ENCODE results near the gene HOXD10.

Gene HOXD10

DNA sequence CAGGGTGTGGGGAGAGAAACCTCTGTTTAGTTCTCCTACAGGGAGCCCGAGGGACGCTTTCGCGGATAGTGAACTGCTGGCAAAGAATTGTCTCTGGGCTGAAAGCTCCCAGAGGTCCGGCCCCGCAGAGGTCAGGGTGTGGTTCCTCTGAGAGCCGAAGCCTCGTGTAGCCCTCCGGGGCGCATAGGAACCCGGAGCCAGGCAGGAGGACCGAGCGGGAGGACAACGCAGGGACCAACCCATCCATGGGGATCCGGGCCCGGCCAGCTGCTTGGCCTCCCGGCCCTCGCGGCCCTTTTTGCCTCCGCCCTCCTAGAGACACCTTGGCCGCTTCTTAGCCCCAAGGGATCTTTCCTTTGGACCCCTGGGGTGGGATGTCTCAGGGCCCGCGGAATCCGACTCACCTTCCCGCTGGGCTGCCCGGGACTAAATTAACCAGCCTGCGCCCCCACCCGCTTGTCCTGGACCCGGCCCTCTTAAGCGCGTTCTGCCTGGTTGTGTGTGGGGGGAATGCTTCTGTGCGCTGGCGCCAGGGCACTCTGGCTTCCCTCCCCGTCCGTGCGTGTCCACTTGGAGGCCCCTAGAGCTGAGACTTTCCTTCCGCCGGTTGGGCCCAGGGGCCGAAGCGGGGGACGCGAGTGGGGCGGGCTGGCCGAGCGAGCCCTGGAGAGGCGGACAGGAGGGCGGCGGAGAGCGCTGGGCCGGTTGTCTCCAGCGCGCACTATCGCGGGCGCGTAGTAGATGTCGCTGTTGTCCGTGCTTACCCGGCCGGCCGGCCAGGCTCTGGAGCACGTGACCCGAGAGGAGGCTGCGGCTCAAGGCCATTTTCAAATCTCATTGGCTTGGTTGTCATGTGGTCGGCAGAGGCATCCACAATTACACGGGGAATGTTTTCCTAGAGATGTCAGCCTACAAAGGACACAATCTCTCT lies at the start of gene HOXD10:
Gene HOXD10 (plus strand): TSS at position 896 of the 931 bp plus-strand sequence. CDS start 56 bp downstream, outside the sequence.
- DNase-seq, result peak; percentile 74 to 82

DNA sequence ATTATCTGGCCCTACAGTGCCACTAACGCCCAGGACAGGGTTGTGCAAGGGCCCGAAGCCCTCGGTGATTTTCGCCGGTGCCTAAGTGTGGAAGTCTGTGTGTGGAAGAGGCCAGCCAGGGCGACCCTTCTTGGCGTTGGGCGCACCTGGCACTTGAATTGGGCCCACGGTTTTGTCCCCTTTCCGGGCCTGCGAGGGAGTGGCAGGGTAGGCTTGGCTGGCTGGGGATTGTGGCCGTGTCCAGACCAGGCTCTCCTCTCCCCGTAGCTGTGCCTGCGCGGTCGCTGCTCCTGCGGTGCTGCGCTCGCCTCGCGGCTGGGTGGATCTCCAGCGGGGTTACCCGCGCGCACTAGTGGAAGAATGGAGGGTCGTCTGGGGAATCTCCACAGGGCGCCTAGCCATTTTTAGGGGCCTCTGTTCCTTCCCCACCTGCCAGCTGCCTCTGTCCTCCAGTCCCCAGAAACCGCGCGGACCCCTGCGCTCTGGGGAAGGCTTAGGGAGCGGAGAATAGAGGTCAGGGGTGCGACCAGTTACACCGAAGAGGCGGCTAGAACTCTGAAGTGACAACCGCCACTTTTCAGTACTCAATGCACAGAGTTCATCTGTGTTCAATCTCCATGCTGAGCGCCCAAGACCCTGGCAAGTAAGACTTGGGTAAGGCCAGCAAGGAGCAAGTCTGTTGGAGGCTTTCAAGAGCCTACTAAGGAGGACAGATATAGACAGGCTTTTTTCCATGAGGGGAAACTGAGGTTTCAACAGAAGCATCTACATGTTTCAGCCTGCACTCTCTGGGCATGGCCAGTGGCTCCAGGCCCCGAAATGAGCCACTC lies 48.8 kb upstream of the HOXD10 start:
- DNase-seq, result no peak

DNA sequence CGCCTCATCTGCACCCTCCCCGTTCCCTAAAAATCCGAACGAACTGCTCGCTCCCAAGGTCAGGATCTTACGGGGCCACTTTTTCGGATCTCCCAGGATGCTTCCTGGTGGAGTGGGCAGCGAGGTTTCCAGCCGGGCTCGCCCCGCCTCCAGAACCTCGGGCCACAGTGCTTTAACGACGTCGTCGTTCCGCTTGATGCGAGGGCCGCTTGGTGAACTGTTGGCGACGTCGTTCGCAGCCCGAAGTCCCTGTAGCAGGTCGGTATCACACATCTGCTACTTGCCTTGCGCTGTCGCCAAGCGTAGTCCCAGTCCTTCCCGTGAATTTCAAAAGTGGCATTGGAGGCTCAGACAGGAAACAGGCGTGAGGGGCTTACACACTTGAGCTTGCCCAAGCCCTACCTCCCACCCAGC lies 48.2 kb upstream of the HOXD10 start:
- DNase-seq, result no peak

DNA sequence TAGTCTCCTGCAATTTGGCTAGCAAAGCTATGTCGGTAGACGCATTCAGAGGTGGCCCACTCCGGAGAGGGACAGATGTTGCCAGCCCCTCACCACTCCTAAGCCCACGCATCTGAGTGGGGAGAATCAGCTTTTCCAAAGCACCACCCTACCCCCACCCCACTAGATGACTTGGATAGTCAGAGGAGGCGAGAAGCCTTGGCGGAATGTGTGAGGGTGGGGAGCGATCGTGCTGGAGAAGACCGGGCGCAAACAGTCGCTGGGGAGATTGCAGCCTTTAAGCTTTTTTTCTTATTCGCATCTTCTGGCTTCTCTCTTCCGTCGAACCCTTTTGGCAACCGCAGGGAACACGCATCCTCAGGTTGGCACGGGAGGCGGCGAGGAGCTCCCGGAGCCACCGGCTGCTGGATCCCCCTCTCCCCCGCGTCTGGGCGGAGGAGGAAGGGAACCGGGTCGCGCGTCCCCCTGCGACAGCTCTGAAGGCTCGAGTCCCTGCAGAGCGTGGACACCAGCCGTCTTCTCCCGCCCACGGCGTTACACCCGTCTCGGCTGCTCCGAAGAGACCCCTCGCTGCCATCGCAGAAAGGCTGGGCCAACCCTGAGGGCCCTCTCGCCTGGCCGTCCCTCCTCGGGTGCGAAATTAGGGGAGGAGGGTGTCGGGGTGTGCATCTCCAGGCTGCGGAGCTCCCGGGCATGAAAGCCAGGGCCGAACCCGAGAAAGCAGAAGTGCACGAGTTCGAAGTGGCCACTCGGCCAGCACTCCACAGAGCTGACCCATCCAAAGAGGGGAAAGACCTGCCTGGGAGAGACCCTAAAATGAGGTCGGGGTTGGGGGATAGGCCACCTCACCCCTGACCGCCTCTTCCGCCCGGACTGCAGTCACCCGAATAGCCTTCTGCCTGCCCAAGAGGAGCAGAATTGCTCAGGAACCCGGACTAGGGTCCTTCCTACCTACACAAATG lies 45.0 kb upstream of the HOXD10 start:
- DNase-seq, result no peak

DNA sequence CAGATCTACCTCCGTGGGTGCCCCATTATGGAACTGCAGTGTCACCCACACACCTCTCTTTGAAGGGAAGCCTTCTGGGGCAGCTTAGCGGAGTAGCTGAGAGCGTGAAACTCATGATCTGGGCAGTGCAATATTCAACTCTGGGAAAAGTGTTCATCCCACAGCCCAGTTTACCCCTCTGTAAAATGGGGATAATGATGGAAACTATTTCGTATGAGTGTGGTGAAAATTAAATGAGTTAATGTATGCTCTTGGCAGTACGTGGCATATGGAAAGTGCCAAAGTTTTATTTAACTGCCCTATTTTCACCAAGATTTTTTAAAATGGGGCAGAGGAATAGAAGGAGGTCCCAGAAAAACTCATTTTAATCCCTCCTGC lies 44.3 kb upstream of the HOXD10 start:
- DNase-seq, result no peak

DNA sequence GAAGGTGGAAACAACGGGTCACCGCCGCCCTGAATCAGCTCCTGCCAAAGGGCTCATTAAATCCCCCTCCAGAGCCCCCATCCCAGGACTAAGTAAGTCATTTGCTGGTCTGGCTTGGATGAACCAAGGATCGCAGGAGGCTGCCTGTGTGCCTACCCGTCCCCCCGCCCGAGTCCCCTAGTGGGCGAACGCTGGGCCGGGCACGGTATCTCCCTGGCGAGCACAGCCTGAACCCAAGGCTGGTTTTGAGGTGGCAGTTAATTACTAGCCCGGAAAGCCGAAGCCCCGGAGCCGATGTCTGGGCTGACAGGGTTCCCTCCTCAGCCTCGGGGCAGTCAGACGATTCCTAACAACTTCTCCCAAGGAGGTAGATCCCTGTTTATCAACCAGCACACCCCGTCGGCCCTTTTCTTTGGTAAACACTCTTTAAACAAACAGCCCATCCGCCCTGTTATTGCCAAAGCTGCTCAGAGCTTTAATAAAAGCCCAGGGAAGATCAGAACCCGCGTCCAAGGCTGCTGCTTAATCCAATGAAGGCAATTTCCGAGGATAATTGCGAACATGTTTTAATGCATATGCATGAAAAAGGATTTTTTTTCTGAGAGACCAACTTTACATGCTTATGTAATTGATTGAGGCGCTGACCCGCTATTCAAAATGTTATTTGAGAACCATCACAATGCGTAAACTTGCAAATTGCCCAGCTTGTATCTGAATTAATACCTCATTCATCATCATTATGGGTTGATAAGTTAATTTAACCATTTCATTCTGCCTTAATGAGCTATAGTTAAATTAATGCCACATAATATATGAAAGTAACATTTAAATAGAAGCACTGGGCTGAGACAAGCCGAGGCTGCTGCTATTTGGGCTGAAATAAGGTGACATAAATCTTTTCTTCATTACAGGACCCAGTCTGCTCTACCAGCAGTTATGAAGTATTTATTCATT lies 43.4 kb upstream of the HOXD10 start:
- no peak for DNase-seq

DNA sequence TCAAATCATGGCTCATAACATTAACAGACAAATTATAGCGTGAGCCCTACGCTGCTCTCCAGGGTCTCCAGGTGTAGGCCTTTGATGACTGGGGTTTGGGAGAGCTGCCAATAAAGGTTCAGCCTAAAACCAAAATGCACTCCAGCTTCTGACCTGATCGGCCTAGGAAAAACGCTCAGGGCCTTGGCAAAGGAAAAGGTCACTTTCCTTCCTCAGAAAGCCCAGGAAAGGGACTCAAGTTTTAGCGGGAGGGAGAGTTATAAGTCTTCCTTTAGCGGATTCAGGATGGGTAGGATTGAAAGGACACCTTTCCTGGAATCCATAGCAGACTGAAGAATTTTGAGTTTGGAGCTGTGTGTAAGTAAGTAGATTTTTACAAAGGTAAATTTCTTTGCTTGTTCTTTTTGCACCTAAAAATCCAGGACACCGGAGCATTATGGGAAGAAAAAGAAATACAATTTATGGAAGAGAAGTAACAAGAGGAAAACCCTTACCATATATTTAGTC lies 41.6 kb upstream of the HOXD10 start:
- DNase-seq, result no peak

DNA sequence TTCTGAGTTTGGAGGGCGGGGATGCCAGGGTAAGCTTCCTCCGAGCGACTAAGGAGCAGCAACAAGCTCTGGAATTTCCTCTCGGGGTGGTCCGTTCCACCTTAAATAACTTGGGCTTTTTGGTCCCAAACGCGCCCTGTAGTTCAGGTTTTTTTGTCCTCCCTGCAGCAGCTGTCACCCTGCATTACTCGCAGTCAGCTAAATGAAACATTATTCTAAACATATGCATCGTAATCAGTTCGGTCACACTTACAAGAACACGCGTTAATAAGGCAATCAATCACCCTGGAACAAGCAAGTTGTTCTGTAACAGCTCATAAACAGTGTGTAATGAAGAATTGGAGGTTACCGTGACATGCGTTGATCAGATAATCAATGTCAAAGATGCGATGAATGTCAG lies 41.1 kb upstream of the HOXD10 start:
- DNase-seq, result no peak

DNA sequence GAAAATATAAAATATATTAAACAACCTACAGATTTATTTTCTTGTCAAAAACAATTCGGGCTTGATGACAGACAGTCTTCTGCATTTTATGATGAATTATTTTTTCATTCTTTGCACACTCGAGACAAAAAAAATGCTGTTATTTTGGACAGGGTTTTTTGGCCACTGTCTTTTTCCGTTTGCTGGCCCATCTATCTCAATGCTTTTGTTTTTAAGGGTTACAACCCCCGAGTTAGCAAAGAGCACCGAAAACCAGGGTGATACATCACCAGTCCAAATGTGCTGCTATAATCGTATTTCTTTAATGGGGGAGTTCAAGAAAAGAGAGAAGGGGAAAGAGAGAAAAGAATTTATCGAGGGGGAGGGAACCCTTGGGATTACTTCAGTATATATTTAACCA lies 40.5 kb upstream of the HOXD10 start:
- DNase-seq, result no peak

DNA sequence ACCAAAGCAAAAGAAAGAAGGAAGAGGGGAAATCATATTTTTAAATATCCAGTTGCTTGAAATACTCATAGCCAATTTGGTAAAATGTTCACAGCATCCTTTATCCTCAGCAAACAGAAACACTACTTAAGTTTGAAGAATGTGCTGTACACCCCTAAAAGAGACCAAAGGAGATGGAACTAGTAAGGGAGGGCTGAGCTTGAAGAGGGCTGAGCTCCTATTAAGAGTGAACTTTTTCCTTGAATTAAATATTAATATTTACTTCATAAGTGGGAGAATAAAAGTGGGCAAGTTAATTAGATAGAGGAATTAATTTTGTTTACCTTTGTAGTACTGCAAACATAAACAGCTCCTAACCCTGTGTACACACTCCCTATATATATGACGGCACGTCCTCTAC lies 39.8 kb upstream of the HOXD10 start:
- DNase-seq, result no peak

DNA sequence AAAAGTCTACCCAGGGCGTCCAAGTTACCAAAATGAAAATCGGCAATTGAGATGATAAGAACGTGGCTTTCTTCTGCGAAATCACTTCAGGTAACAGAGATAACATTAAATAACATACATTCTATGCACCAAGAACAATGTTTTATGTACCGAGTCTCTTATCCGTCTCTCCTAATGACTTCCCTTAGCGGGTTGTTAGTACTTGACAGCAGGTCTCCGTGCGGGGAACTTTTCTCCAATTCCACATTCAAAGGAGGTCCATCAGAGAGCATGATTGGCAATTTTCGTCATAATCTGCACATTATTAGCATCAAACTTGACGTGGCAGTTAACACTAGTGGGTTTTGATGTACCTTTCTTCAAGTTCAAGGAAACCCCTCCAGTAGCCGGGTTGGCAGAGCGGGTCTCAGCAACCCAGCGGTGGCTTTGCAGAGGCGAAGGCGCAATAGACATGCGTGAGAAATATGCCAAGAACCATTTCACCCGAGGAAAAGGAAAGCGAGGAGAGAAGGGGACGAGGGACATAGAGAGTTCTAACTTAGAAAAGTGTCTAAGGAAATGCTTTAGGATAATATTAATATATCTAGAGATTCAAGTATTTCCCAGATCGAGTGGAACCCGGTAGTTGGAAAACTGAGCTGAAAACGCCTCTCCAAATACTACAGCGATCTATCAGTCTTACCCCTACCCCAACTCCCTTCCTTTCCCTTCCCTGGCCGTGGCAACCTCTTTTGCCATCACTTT lies 37.9 kb upstream of the HOXD10 start:
- DNase-seq, result no peak

DNA sequence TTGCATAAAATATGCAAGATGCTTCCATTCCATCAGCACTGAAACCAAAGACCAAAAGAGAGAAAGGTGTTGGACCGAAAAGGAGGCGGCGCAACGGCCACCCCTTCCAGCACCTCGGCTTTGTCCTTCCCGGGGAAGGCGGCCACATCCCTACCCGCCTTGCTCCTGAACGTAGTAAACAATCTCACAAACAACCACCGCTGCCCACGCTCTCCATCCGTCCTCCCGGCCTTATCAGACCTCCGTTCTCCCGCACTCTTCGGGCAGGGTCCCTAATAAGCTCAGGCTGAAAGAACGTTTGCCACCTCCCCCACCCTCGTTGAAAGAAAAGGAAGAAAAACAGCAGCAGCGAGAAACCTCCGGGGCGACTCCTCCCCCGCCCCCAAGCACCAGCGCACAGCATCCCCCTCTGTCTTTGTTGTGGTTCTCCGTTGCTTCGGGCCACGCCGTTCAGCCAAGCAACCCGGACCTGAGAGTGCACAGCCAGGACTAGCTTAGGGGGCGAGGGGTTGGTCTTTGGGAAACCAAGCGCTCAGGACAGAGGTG lies 37.2 kb upstream of the HOXD10 start:
- DNase-seq, result no peak

DNA sequence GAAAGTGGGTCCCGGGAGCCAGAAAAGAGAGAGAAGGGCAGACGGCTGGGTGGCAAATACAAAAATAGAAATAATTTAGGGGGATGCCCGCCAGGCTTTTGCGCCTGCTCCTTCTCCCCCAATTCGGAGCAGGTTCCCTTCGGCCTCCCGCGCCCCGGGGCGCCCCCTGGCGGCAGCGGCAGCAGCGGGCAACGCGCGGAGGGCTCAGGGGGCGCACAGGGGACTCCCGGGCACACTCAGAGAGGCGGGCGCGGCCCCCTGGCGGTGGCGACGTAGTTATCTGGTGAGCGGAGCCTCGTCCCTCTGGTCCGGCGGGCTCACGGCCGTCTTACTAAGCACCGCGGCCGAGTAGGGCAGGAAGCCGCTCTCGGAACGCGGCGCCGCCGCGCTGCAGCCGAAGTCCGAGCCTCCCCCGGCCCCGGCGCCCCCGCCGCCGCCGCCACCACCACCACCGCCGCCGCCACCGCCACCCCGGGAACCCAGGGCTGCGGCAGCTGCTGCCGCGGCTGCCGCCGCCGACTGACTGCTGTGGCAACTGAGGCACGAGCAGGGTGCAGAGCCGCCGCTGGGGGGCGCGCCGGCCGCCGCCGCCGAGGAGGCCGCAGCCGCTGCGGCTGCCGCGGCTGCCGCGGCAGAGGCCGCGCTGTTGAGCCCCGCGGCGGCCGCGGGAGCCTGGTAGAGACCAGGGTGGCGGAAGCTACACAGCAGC lies 36.6 kb upstream of the HOXD10 start:
- DNase-seq, result no peak

DNA sequence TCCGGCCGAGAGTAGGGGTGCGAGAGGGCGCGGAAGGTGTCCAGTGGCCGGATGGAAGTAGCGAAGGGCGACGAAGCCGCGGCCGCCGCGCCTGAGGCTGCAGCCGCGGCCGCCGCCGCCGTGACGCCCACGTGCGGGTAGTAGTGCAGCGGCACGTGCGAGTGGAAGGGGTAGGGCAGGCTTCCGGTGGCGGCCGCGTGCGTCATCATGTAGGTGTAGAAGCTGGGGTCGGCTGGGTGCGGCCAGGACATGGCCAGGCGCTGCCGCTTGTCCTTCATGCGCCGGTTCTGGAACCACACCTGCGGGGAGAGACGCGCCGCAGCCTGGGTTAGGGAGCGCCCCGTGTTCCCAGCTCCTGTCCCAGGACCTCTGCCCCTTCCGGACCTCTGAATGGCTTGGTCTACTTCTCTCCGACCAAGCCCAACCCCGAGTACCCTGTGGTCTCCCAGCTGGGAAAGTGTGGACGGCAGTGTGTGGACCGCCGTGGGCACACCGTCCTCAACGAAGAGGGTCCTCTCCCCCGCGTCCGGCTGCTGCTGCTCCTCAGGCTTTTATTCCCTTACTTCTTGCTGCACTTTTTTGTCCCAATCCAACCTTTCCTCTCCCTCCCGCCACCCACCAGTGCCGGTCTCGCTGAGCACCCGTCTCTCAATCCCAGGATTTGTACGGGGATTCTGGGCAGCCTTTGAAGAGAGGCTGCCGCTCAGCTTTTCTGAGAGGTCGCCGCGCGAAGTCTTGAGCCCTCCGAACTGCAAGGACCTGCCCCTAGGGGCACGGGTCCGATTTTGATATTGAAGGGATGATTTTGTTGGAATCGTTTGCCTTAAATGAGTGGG lies 35.8 kb upstream of the HOXD10 start:
- no peak for DNase-seq

DNA sequence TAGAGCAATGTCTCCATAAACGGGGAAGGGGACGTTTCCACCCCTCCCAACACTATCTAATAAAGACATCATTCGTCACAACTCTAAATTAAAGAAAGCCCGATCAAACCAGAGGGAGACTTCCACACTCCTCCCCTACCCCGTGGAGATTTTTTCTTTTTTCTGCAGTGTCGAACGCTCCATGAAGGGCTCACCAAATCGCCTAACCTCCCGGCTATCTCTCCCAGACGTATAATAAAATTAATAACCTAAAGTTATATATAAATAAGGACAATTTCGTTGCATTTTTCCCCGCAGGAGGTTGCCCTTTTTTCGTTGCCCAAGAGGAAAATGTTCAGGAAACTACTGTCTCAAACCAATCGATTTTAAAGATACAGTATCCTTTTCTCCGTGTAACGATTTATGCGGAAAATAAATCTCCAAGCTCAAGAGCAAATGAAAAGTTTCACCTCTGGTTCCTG lies 35.2 kb upstream of the HOXD10 start:
- DNase-seq, result no peak

DNA sequence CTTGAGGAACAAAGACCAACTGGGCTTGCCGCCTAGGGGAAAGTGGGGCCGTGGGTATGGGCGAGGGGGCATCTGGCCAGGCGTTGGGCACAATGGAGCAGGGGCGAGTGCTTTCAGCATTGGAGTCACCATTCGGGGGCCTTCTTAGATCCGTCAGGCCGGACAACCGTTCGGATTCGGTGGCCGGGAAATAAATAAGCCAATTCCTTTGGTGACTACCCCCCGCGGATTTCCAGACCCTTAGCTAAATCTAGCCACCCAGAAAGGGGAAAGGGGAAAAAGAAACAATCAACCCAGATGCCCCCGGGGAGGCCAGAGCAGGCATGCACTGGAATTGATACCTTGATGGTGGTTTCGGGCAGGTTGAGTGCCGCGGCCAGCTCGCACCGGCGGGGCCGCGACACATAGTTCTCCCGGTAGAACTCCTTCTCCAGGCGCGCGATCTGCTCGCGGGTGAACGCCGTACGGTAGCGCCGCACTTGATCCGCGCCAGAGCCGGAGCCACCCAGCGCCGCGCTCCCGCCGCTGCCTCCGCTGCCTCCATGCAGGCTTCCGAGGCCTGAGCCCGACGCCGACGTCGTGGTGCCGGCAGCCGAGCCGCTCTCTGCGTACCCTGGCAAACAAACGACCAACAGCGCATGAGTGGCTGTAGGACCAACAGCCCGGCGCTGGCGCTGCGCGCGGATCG lies 34.6 kb upstream of the HOXD10 start:
- no peak for DNase-seq

DNA sequence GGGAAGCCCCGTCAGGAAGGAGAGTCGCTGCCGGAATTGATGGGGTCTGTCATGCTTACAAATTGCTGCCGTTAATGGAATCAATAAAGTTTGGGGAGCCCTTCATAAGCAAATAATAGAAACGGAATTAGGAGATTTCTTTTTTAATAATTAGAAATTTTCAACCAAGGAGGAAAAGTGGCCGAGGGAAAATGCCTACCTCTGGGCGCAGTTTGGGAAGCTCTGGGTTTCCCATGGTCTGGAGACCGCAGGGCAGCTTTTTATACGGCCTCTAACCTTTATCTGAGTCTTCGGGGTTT lies 34.1 kb upstream of the HOXD10 start:
- no peak for DNase-seq
